Lower lobe of right lung (tissue), 2 donors: ENCODE measurements around the gene MAGOH. TPM values are rescaled to one million over a fixed set of nuclear protein-coding genes. Genes with fewer than 3 reads are reported as not detected.

Experiments
- ATAC-seq, 2 donors: fragments of 200-7000 bp; cut with Tn5 transposase; one replicate each; pipeline ENCODE4 v1.9.1; 2020 to 2022; ENCODE audit warnings: mild to moderate bottlenecking in 2 of 2, moderate library complexity in 2 of 2
- DNase-seq: peaks from one replicate; pipeline ENCODE4 v3.0.0-alpha.2; 2020
- H3K27ac ChIP-seq: fragments of 200-600 bp; one replicate; pipeline ENCODE4 v1.8.0; 2022
- H3K27me3 ChIP-seq: fragments of 200-600 bp; one replicate; pipeline ENCODE4 v1.8.0; 2022; ENCODE audit warnings: low read depth
- H3K36me3 ChIP-seq: fragments of 200-600 bp; one replicate; pipeline ENCODE4 v1.8.0; 2022; ENCODE audit warnings: mild to moderate bottlenecking
- H3K4me1 ChIP-seq: fragments of 200-600 bp; one replicate; pipeline ENCODE4 v1.8.0; 2022
- H3K4me3 ChIP-seq: fragments of 200-600 bp; one replicate; pipeline ENCODE4 v1.8.0; 2022; ENCODE audit warnings: mild to moderate bottlenecking
- H3K9me3 ChIP-seq: fragments of 200-600 bp; one replicate; pipeline ENCODE4 v1.8.0; 2022
- CTCF ChIP-seq: fragments of 200-600 bp; IDR thresholded peaks from one replicate; pipeline ENCODE4 v1.8.0; 2022; ENCODE audit warnings: antibody characterized with exemption, mild to moderate bottlenecking
- intact Hi-C: fragments of 100-400 bp; cut with DNase I; formaldehyde crosslinking; loops from one replicate; pipeline ENCODE4 v1.11.0; 2022
- total RNA-seq: library from RNA; stranded (reverse); fragmentation: NEBNext Ultra II Directional; extraction: Animal tissue kit (Norgen Biotek cat#: 25700); gene quantifications from one replicate; pipeline ENCODE4 v1.2.1, GENCODE V29; 2021
- donor health status: DM: no; HTN: yes; CAD: no; lungs with severe emphysema.

MAGOH gene
- total RNA-seq, 1 donor from 2014 or later = 34.4 TPM

GRCh38 chr1:53246261-53247134 lies 8.2 kb upstream of the MAGOH start:
- DNase-seq = no peak
- intact Hi-C loops = no loop called here
- TF ChIP-seq CTCF = no peak
- H3K36me3 ChIP-seq = no peaks in the 10 kb centered on the region
- H3K27ac ChIP-seq = no peak overlapping the region
- no peaks in the 10 kb centered on the region for H3K27me3 ChIP-seq
- no peaks in the 10 kb centered on the region for H3K4me1 ChIP-seq
- H3K4me3 ChIP-seq = no peak overlapping the region
- ATAC-seq = no peak
- no peaks in the 10 kb centered on the region for H3K9me3 ChIP-seq

GRCh38 chr1:53244141-53244540 lies 5.8 kb upstream of the MAGOH start:
- DNase-seq = no peak
- intact Hi-C loops = no loop called here
- H3K36me3 ChIP-seq = no peaks in the 10 kb centered on the region
- no peak overlapping the region for H3K27ac ChIP-seq
- no peaks in the 10 kb centered on the region for H3K9me3 ChIP-seq
- H3K4me1 ChIP-seq = no peaks in the 10 kb centered on the region
- no peaks in the 10 kb centered on the region for H3K27me3 ChIP-seq
- no peak overlapping the region for H3K4me3 ChIP-seq
- no peak for ATAC-seq
- TF ChIP-seq CTCF = no peak

- intact Hi-C loops = no loop called here
- ATAC-seq = no peak
These were observed 4.1 kb upstream of the MAGOH start for GRCh38 chr1:53242381-53242780.

GRCh38 chr1:53241828-53242227 lies 3.5 kb upstream of the MAGOH start:
- no peak overlapping the region for H3K27ac ChIP-seq
- intact Hi-C loops = no loop called here
- no peak for TF ChIP-seq CTCF
- no peaks in the 10 kb centered on the region for H3K36me3 ChIP-seq
- H3K9me3 ChIP-seq = no peaks in the 10 kb centered on the region
- H3K4me1 ChIP-seq = peaks cover 15% of the 10 kb centered on the region
- H3K27me3 ChIP-seq = no peaks in the 10 kb centered on the region
- no peak overlapping the region for H3K4me3 ChIP-seq
- DNase-seq = no peak
- ATAC-seq = no peak

More at GRCh38 chr1:53242381-53242780, 4.1 kb upstream of the MAGOH start:
- no peaks in the 10 kb centered on the region for H3K27me3 ChIP-seq
- TF ChIP-seq CTCF = no peak
- H3K27ac ChIP-seq = no peak overlapping the region
- no peak for DNase-seq
- H3K4me3 ChIP-seq = no peak overlapping the region
- H3K4me1 ChIP-seq = peaks cover 9% of the 10 kb centered on the region
- H3K9me3 ChIP-seq = no peaks in the 10 kb centered on the region
- no peaks in the 10 kb centered on the region for H3K36me3 ChIP-seq

GRCh38 chr1:53237638-53238037 lies 680 bp downstream of the MAGOH start:
- peak overlapping the region; percentile 87 for H3K27ac ChIP-seq
- ATAC-seq = no peak
- intact Hi-C loops = no loop called here

More at GRCh38 chr1:53237638-53238037, 680 bp downstream of the MAGOH start:
- no peak for TF ChIP-seq CTCF
- Histone ChIP-seq H3K36me3 (peaks cover 35% of the 10 kb centered on the region), H3K27me3 (no peaks in the 10 kb centered on the region), H3K4me1 (peaks cover 24% of the 10 kb centered on the region), H3K4me3 (peak overlapping the region; percentile 82), H3K9me3 (no peaks in the 10 kb centered on the region)
- no peak for DNase-seq
